Measurements from ENCODE around the gene URM1.

URM1 gene

DNA sequence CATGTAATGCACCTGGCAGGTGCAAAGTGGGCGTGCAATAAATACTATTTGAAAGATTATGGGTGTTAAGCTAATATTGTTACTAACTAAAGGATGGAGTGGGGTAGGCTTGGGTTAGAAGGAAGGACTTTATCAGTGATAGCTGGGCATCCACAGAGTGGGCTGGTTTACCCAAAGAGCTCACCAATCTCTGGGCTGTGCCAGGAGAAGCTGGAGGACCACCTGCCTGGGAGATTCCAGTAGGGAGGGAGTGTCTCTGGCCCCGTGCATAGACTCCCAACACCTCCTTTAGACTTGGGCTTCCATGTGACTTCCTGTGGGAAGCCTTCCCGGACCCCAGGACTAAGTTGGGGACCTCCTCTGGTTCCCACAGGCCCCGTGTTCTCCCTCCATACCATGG lies 5.6 kb upstream of the URM1 start:
- Histone ChIP-seq H3K4ac (ENCODE audit: low read depth, low read length) (no peak overlapping the region), H2AK5ac (ENCODE audit: low read length) (peak overlapping the region; percentile 82), H3K4me3 (ENCODE audit: low read length) (no peak overlapping the region), H3K79me1 (ENCODE audit: low read length) (no peaks in the 10 kb centered on the region), H2BK5ac (ENCODE audit: low read length) (no peak overlapping the region), H3K18ac (ENCODE audit: low read length) (peak overlapping the region; percentile 53), H2BK120ac (ENCODE audit: low read depth, low read length) (no peak overlapping the region), H3K4me2 (ENCODE audit: low read length) (no peak overlapping the region), H3K4me1 (ENCODE audit: control insufficient read depth, low read depth, low read length) (peaks cover 7% of the 10 kb centered on the region), H3K27ac (ENCODE audit: low read depth, low read length) (no peak overlapping the region), H2BK15ac (replicated peaks; ENCODE audit: low read depth) (no peak overlapping the region), H3K27me3 (ENCODE audit: insufficient read depth, low read length, poor library complexity) (no peaks in the 10 kb centered on the region), H3K23ac (ENCODE audit: low read length) (no peak overlapping the region), H3K9ac (ENCODE audit: low read length) (peak overlapping the region; percentile 54), H3K79me2 (ENCODE audit: control insufficient read depth, insufficient read depth, low read length) (no peaks in the 10 kb centered on the region), H4K8ac (ENCODE audit: low read depth, low read length) (no peak overlapping the region), H3K56ac (ENCODE audit: low read length) (peak overlapping the region; percentile 73), H3K36me3 (ENCODE audit: control insufficient read depth, insufficient read depth, low read length) (no peaks in the 10 kb centered on the region), H4K5ac (ENCODE audit: low read length) (no peak overlapping the region)
- no peak for DNase-seq
- whole genome bisulfite sequencing (ENCODE audit: extremely low coverage, insufficient coverage, low lambda C conversion rate) = no CpG with 5 or more reads among the region's 4 CpGs

DNA sequence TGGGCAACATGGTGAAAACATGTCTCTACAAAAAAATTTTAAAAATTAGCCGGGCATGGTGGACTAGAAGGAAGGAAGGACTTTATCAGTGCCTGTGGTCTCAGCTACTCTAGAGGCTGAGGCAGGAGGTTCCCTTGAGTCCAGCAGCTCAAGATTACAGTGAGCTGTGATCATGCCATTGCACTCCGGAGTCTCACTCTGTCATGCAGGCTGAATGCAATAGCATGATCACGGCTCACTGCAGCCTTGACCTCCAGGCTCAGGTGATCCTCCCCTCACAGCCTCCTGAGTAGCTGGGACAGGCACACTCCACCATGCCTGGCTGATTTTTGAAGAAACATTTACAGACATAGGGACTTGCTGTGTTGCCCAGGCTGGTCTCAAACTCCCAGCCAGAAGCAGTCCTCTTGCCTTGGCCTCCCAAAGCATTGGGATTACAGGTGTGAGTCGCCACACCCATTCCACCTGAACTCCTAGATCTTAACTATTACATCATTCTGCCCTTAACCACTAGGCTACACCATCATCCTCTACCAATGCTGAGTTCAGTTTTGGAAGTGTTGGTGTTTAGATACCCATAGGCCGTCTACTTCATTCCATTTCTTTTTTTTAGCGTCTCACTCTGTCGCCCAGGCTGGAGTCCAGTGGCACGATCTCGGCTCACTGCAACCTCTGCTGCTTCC lies 2.0 kb upstream of the URM1 start:
- Histone ChIP-seq H2BK5ac (ENCODE audit: low read length) (no peak overlapping the region), H2BK120ac (ENCODE audit: low read depth, low read length) (no peak overlapping the region), H3K18ac (ENCODE audit: low read length) (no peak overlapping the region), H3K4me2 (ENCODE audit: low read length) (no peak overlapping the region), H3K79me2 (ENCODE audit: control insufficient read depth, insufficient read depth, low read length) (peaks cover 14% of the 10 kb centered on the region), H2BK15ac (replicated peaks; ENCODE audit: low read depth) (no peak overlapping the region), H2AK5ac (ENCODE audit: low read length) (no peak overlapping the region), H3K56ac (ENCODE audit: low read length) (no peak overlapping the region), H3K4ac (ENCODE audit: low read depth, low read length) (no peak overlapping the region), H3K23ac (ENCODE audit: low read length) (no peak overlapping the region), H3K27ac (ENCODE audit: low read depth, low read length) (no peak overlapping the region), H3K9ac (ENCODE audit: low read length) (no peak overlapping the region), H3K4me3 (ENCODE audit: low read length) (no peak overlapping the region), H3K79me1 (ENCODE audit: low read length) (peaks cover 18% of the 10 kb centered on the region), H3K27me3 (ENCODE audit: insufficient read depth, low read length, poor library complexity) (no peaks in the 10 kb centered on the region), H4K5ac (ENCODE audit: low read length) (no peak overlapping the region), H3K4me1 (ENCODE audit: control insufficient read depth, low read depth, low read length) (peaks cover 10% of the 10 kb centered on the region), H4K8ac (ENCODE audit: low read depth, low read length) (no peak overlapping the region), H3K36me3 (ENCODE audit: control insufficient read depth, insufficient read depth, low read length) (no peaks in the 10 kb centered on the region)
- DNase-seq = no peak
- WGBS (ENCODE audit: extremely low coverage, insufficient coverage, low lambda C conversion rate) = no CpG with 5 or more reads among the region's 9 CpGs

DNA sequence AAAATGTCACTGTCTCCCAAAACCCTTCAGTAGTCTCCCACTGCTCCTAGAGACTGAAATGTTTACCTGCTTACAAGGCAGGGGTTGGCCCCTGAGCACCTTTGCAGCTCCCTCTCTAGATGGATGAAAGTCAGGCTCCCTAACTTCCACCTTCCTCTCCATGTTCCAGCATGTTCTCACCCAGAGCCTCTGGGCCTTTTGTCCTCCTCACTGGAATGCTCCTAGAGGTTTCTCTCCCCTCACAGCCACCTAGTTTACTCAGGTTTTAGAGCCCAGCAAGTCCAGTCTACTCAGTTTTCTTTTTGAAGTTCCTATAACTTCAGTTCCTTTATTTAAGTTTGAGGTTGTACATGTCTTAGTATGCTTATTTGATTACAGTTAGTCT lies 815 bp upstream of the URM1 start:
- no peak for DNase-seq
- peaks cover 5% of the 10 kb centered on the region for H3K4me1 ChIP-seq (ENCODE audit: control insufficient read depth, low read depth, low read length)
- H3K4me3 ChIP-seq (ENCODE audit: low read length) = peak overlapping the region; percentile 94
- no peaks in the 10 kb centered on the region for H3K36me3 ChIP-seq (ENCODE audit: control insufficient read depth, insufficient read depth, low read length)
- no peak overlapping the region for H3K23ac ChIP-seq (ENCODE audit: low read length)
- H2AK5ac ChIP-seq (ENCODE audit: low read length) = no peak overlapping the region
- no peak overlapping the region for H2BK120ac ChIP-seq (ENCODE audit: low read depth, low read length)
- no peaks in the 10 kb centered on the region for H3K27me3 ChIP-seq (ENCODE audit: insufficient read depth, low read length, poor library complexity)
- peaks cover 18% of the 10 kb centered on the region for H3K79me1 ChIP-seq (ENCODE audit: low read length)
- H3K18ac ChIP-seq (ENCODE audit: low read length) = no peak overlapping the region
- H4K5ac ChIP-seq (ENCODE audit: low read length) = no peak overlapping the region
- no peak overlapping the region for H2BK5ac ChIP-seq (ENCODE audit: low read length)
- H3K56ac ChIP-seq (ENCODE audit: low read length) = peak overlapping the region; percentile 98
- peaks cover 14% of the 10 kb centered on the region for H3K79me2 ChIP-seq (ENCODE audit: control insufficient read depth, insufficient read depth, low read length)
- peak overlapping the region; percentile 97 for H3K9ac ChIP-seq (ENCODE audit: low read length)
- no peak overlapping the region for H3K4ac ChIP-seq (ENCODE audit: low read depth, low read length)
- H4K8ac ChIP-seq (ENCODE audit: low read depth, low read length) = no peak overlapping the region
- no peak overlapping the region for H3K27ac ChIP-seq (ENCODE audit: low read depth, low read length)
- H3K4me2 ChIP-seq (ENCODE audit: low read length) = peak overlapping the region; percentile 77
- H2BK15ac ChIP-seq (replicated peaks; ENCODE audit: low read depth) = no peak overlapping the region

DNA sequence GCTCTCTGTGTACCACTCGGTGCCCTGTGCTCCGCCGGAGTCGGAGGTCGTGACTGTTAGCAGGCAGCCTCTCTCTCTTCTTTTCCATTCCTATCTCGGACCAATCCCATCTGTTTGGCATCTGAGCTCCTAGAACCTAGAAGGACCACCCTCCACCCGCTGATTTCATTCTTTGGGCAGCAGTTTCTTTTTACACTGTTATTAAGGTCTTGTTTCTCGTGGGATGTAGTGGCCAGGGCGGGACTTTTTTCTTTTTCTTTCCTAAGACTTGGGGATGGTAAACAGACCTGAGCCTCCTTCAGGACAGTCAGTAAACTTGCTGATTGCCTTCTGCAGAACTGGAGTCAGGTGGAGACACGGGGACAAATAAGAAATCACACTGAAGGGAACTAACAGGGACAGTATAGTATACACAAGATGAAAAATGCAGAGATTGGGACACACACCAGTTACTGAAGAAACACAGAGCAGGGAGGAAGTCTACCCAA lies 500 bp downstream of the URM1 start:
- peak overlapping the region; percentile 63 for H3K4me2 ChIP-seq (ENCODE audit: low read length)
- peak overlapping the region; percentile 92 for H3K9ac ChIP-seq (ENCODE audit: low read length)
- no peak for DNase-seq
- no peak overlapping the region for H3K18ac ChIP-seq (ENCODE audit: low read length)
- no peak overlapping the region for H2BK120ac ChIP-seq (ENCODE audit: low read depth, low read length)
- H3K23ac ChIP-seq (ENCODE audit: low read length) = no peak overlapping the region
- no peaks in the 10 kb centered on the region for H3K27me3 ChIP-seq (ENCODE audit: insufficient read depth, low read length, poor library complexity)
- H3K4me1 ChIP-seq (ENCODE audit: control insufficient read depth, low read depth, low read length) = peaks cover 4% of the 10 kb centered on the region
- H3K79me1 ChIP-seq (ENCODE audit: low read length) = peaks cover 18% of the 10 kb centered on the region
- H2BK15ac ChIP-seq (replicated peaks; ENCODE audit: low read depth) = no peak overlapping the region
- peaks cover 14% of the 10 kb centered on the region for H3K79me2 ChIP-seq (ENCODE audit: control insufficient read depth, insufficient read depth, low read length)
- H3K4me3 ChIP-seq (ENCODE audit: low read length) = peak overlapping the region; percentile 74
- H4K8ac ChIP-seq (ENCODE audit: low read depth, low read length) = no peak overlapping the region
- peak overlapping the region; percentile 87 for H3K56ac ChIP-seq (ENCODE audit: low read length)
- H2AK5ac ChIP-seq (ENCODE audit: low read length) = no peak overlapping the region
- no peak overlapping the region for H2BK5ac ChIP-seq (ENCODE audit: low read length)
- no peak overlapping the region for H3K4ac ChIP-seq (ENCODE audit: low read depth, low read length)
- H3K27ac ChIP-seq (ENCODE audit: low read depth, low read length) = no peak overlapping the region
- H3K36me3 ChIP-seq (ENCODE audit: control insufficient read depth, insufficient read depth, low read length) = no peaks in the 10 kb centered on the region
- H4K5ac ChIP-seq (ENCODE audit: low read length) = no peak overlapping the region
- no CpG with 5 or more reads among the region's 10 CpGs for WGBS (ENCODE audit: extremely low coverage, insufficient coverage, low lambda C conversion rate)

DNA sequence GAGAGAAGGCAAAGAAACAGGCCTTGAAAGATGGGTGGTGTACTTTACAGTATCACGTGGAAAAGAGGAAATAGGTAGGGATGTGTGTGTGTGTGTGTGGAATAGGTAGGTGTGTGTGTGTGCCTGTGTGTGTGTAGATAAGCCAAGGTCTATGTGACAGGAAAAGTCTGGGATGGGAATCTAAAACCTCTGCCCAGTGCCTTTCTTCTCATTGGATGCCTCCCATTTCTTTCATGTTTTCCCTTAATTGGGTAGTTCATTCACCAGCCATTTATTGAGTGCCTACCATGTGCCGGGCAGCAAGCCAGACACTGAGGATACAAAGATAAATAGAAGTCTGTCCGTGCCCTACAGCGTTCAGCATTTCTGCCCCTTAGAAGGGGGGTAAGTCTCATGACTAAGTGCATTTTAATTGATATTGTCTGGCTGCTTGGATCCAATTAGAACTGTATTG lies 1.0 kb downstream of the URM1 start:
- peaks cover 18% of the 10 kb centered on the region for H3K79me1 ChIP-seq (ENCODE audit: low read length)
- peak overlapping the region; percentile 63 for H3K4me2 ChIP-seq (ENCODE audit: low read length)
- H2BK15ac ChIP-seq (replicated peaks; ENCODE audit: low read depth) = no peak overlapping the region
- H3K79me2 ChIP-seq (ENCODE audit: control insufficient read depth, insufficient read depth, low read length) = peaks cover 14% of the 10 kb centered on the region
- H3K4me3 ChIP-seq (ENCODE audit: low read length) = peak overlapping the region; percentile 74
- H2BK5ac ChIP-seq (ENCODE audit: low read length) = no peak overlapping the region
- H3K36me3 ChIP-seq (ENCODE audit: control insufficient read depth, insufficient read depth, low read length) = no peaks in the 10 kb centered on the region
- peak overlapping the region; percentile 87 for H3K56ac ChIP-seq (ENCODE audit: low read length)
- H3K23ac ChIP-seq (ENCODE audit: low read length) = no peak overlapping the region
- no peak overlapping the region for H4K5ac ChIP-seq (ENCODE audit: low read length)
- peak overlapping the region; percentile 92 for H3K9ac ChIP-seq (ENCODE audit: low read length)
- H3K27ac ChIP-seq (ENCODE audit: low read depth, low read length) = no peak overlapping the region
- no peaks in the 10 kb centered on the region for H3K27me3 ChIP-seq (ENCODE audit: insufficient read depth, low read length, poor library complexity)
- no peak overlapping the region for H2AK5ac ChIP-seq (ENCODE audit: low read length)
- H2BK120ac ChIP-seq (ENCODE audit: low read depth, low read length) = no peak overlapping the region
- H3K4ac ChIP-seq (ENCODE audit: low read depth, low read length) = no peak overlapping the region
- peaks cover 4% of the 10 kb centered on the region for H3K4me1 ChIP-seq (ENCODE audit: control insufficient read depth, low read depth, low read length)
- H4K8ac ChIP-seq (ENCODE audit: low read depth, low read length) = no peak overlapping the region
- DNase-seq = no peak
- WGBS (ENCODE audit: extremely low coverage, insufficient coverage, low lambda C conversion rate) = 100% methylated on average over 1 of the region's 4 CpGs
- H3K18ac ChIP-seq (ENCODE audit: low read length) = no peak overlapping the region

DNA sequence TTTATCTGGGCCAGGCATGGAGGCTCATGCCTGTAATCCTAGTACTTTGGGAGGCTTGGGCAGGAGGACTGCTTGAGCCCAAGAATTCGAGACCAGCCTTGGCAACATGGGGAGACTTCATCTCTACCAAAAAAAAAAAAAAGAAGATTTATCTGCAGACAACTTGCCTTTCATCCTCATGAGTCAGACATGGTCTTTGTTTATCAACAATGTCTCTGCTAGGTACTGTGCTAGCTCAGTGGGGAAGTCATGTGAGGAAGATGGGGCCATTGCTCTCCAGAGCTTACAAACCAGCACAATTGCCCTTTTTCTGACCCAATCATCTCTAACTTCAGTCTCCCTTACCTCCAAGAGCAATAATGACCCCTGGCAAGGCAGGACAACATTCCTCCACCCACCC lies 1.6 kb downstream of the URM1 start:
- Histone ChIP-seq H2BK15ac (replicated peaks; ENCODE audit: low read depth) (no peak overlapping the region), H3K27me3 (ENCODE audit: insufficient read depth, low read length, poor library complexity) (no peaks in the 10 kb centered on the region), H2BK120ac (ENCODE audit: low read depth, low read length) (no peak overlapping the region), H3K4me1 (ENCODE audit: control insufficient read depth, low read depth, low read length) (peaks cover 4% of the 10 kb centered on the region), H3K79me1 (ENCODE audit: low read length) (peaks cover 18% of the 10 kb centered on the region), H2BK5ac (ENCODE audit: low read length) (no peak overlapping the region), H4K5ac (ENCODE audit: low read length) (no peak overlapping the region), H3K23ac (ENCODE audit: low read length) (no peak overlapping the region), H4K8ac (ENCODE audit: low read depth, low read length) (no peak overlapping the region), H3K27ac (ENCODE audit: low read depth, low read length) (no peak overlapping the region), H3K36me3 (ENCODE audit: control insufficient read depth, insufficient read depth, low read length) (no peaks in the 10 kb centered on the region), H3K79me2 (ENCODE audit: control insufficient read depth, insufficient read depth, low read length) (peaks cover 14% of the 10 kb centered on the region), H3K18ac (ENCODE audit: low read length) (no peak overlapping the region), H3K56ac (ENCODE audit: low read length) (no peak overlapping the region), H2AK5ac (ENCODE audit: low read length) (no peak overlapping the region), H3K9ac (ENCODE audit: low read length) (no peak overlapping the region), H3K4ac (ENCODE audit: low read depth, low read length) (no peak overlapping the region), H3K4me3 (ENCODE audit: low read length) (no peak overlapping the region), H3K4me2 (ENCODE audit: low read length) (no peak overlapping the region)
- no peak for DNase-seq
- WGBS (ENCODE audit: extremely low coverage, insufficient coverage, low lambda C conversion rate) = no CpG with 5 or more reads among the region's 1 CpG
